HEK293 (cell line): Measurements from ENCODE around the gene FYB1.

ENCODE experiments used
- CTCF ChIA-PET: fragments of 350-600 bp; formaldehyde crosslinking; extraction: SDS; loops from one replicate; lab custom pipeline; 2021; ENCODE audit warnings: antibody characterized with exemption; lab: Yijun Ruan, JAX
- POLR2A ChIA-PET: fragments of 300-600 bp; formaldehyde crosslinking; extraction: SDS; loops from one replicate; lab custom pipeline; 2020; ENCODE audit warnings: antibody characterized with exemption, inconsistent platforms; lab: Yijun Ruan, JAX
- H3K27ac ChIP-seq: fragments of 200-500 bp; sonication (Bioruptor generic); 2 replicates; pipeline ENCODE4 v1.5.1; 2014; ENCODE audit warnings: low read depth, low read length, control low read depth, inconsistent platforms; ENCODE audit errors: extremely low read depth
- H3K36me3 ChIP-seq, 2 experiments: fragments of 200-500 bp in 1 of 2; sonication (Bioruptor generic) in 1 of 2; 1 replicate in 1 of 2; 2 replicates in 1 of 2; pipeline ENCODE4 v1.5.1; 2014 to 2017; ENCODE audit warnings: inconsistent platforms in 2 of 2, low read length in 2 of 2; ENCODE audit not compliant: control insufficient read depth in 2 of 2, insufficient read depth in 1 of 2
- H3K4me1 ChIP-seq: fragments of 200-500 bp; sonication (Bioruptor generic); 2 replicates; pipeline ENCODE4 v1.5.1; 2014; ENCODE audit warnings: mild to moderate bottlenecking, low read length, inconsistent platforms; ENCODE audit not compliant: control insufficient read depth, insufficient read depth
- H3K4me3 ChIP-seq: 2 replicates; pipeline ENCODE4 v1.5.1; 2011; ENCODE audit warnings: low read depth, mild to moderate bottlenecking, control low read depth, low read length, moderate library complexity
- H3K9me3 ChIP-seq: fragments of 200-500 bp; sonication (Bioruptor generic); 2 replicates; pipeline ENCODE4 v1.5.1; 2014; ENCODE audit warnings: low read depth, low read length, inconsistent platforms; ENCODE audit not compliant: control insufficient read depth, insufficient read depth
- BCL11B ChIP-seq: fragments of 450-650 bp; formaldehyde crosslinking; IDR thresholded peaks from 2 replicates; pipeline ENCODE4 v1.5.1; 2016; ENCODE audit warnings: low read depth, missing biosample characterization, missing genetic modification characterization
- KLF16 ChIP-seq: fragments of 450-650 bp; formaldehyde crosslinking; IDR thresholded peaks from 2 replicates; pipeline ENCODE4 v1.5.1; 2017; ENCODE audit warnings: missing biosample characterization, missing genetic modification characterization
- KLF9 ChIP-seq: fragments of 450-650 bp; formaldehyde crosslinking; IDR thresholded peaks from 2 replicates; pipeline ENCODE4 v1.5.1; 2016; ENCODE audit warnings: missing biosample characterization, missing genetic modification characterization, low read depth
- PRDM4 ChIP-seq: fragments of 450-650 bp; formaldehyde crosslinking; IDR thresholded peaks from 2 replicates; pipeline ENCODE4 v1.5.1; 2017; ENCODE audit warnings: missing biosample characterization, missing genetic modification characterization
- SCRT1 ChIP-seq: fragments of 450-650 bp; formaldehyde crosslinking; IDR thresholded peaks from 2 replicates; pipeline ENCODE4 v1.5.1; 2016; ENCODE audit warnings: missing biosample characterization, missing genetic modification characterization, borderline replicate concordance
- SP3 ChIP-seq: fragments of 450-650 bp; formaldehyde crosslinking; IDR thresholded peaks from 2 replicates; pipeline ENCODE4 v1.5.1; 2016; ENCODE audit warnings: missing biosample characterization, missing genetic modification characterization
- TSHZ1 ChIP-seq: fragments of 450-650 bp; formaldehyde crosslinking; IDR thresholded peaks from 2 replicates; pipeline ENCODE4 v1.5.1; 2016; ENCODE audit warnings: missing biosample characterization, missing genetic modification characterization, borderline replicate concordance
- WT1 ChIP-seq: fragments of 450-650 bp; formaldehyde crosslinking; IDR thresholded peaks from 2 replicates; pipeline ENCODE4 v1.5.1; 2016; ENCODE audit warnings: missing biosample characterization, missing genetic modification characterization
- ZBTB21 ChIP-seq: fragments of 450-650 bp; formaldehyde crosslinking; IDR thresholded peaks from 2 replicates; pipeline ENCODE4 v1.5.1; 2017; ENCODE audit warnings: missing biosample characterization, missing genetic modification characterization
- ZNF112 ChIP-seq: fragments of 450-650 bp; formaldehyde crosslinking; IDR thresholded peaks from 2 replicates; pipeline ENCODE4 v1.5.0; 2017; ENCODE audit warnings: missing biosample characterization, missing genetic modification characterization
- ZNF138 ChIP-seq: fragments of 450-650 bp; formaldehyde crosslinking; IDR thresholded peaks from 2 replicates; pipeline ENCODE4 v1.5.1; 2016; ENCODE audit warnings: missing biosample characterization, missing genetic modification characterization, borderline replicate concordance
- ZNF146 ChIP-seq: fragments of 450-650 bp; formaldehyde crosslinking; IDR thresholded peaks from 2 replicates; pipeline ENCODE4 v1.5.1; 2016; ENCODE audit warnings: missing biosample characterization, missing genetic modification characterization
- ZNF175 ChIP-seq: fragments of 450-650 bp; formaldehyde crosslinking; IDR thresholded peaks from 2 replicates; pipeline ENCODE4 v1.5.1; 2016; ENCODE audit warnings: missing biosample characterization, missing genetic modification characterization
- ZNF211 ChIP-seq: fragments of 450-650 bp; formaldehyde crosslinking; IDR thresholded peaks from 2 replicates; pipeline ENCODE4 v1.5.1; 2016; ENCODE audit warnings: low read depth, missing biosample characterization, missing genetic modification characterization
- ZNF302 ChIP-seq: fragments of 450-650 bp; formaldehyde crosslinking; IDR thresholded peaks from 2 replicates; pipeline ENCODE4 v1.5.1; 2016; ENCODE audit warnings: missing biosample characterization, missing genetic modification characterization, low read depth
- ZNF324 ChIP-seq: fragments of 450-650 bp; formaldehyde crosslinking; IDR thresholded peaks from 2 replicates; pipeline ENCODE4 v1.5.1; 2016; ENCODE audit warnings: missing biosample characterization, missing genetic modification characterization
- ZNF404 ChIP-seq: fragments of 450-650 bp; formaldehyde crosslinking; IDR thresholded peaks from 2 replicates; pipeline ENCODE4 v1.5.1; 2017; ENCODE audit warnings: missing biosample characterization, missing genetic modification characterization
- ZNF473 ChIP-seq: fragments of 450-650 bp; formaldehyde crosslinking; IDR thresholded peaks from 2 replicates; pipeline ENCODE4 v1.5.1; 2017; ENCODE audit warnings: missing biosample characterization, missing genetic modification characterization
- ZNF529 ChIP-seq: fragments of 450-650 bp; formaldehyde crosslinking; IDR thresholded peaks from 2 replicates; pipeline ENCODE4 v1.5.1; 2017; ENCODE audit warnings: missing genetic modification characterization, missing biosample characterization; ENCODE audit not compliant: insufficient replicate concordance
- ZNF530 ChIP-seq: fragments of 450-650 bp; formaldehyde crosslinking; IDR thresholded peaks from 2 replicates; pipeline ENCODE4 v1.5.1; 2016; ENCODE audit warnings: low read depth, missing biosample characterization, missing genetic modification characterization
- ZNF585B ChIP-seq: fragments of 450-650 bp; formaldehyde crosslinking; IDR thresholded peaks from 2 replicates; pipeline ENCODE4 v1.5.1; 2016; ENCODE audit warnings: missing biosample characterization, missing genetic modification characterization
- ZNF610 ChIP-seq: fragments of 450-650 bp; formaldehyde crosslinking; IDR thresholded peaks from 2 replicates; pipeline ENCODE4 v1.5.1; 2016; ENCODE audit warnings: missing biosample characterization, missing genetic modification characterization, borderline replicate concordance
- ZNF621 ChIP-seq: fragments of 450-650 bp; formaldehyde crosslinking; IDR thresholded peaks from 2 replicates; pipeline ENCODE4 v1.5.1; 2017; ENCODE audit warnings: missing biosample characterization, missing genetic modification characterization
- ZNF624 ChIP-seq: fragments of 450-650 bp; formaldehyde crosslinking; IDR thresholded peaks from 2 replicates; pipeline ENCODE4 v1.5.1; 2017; ENCODE audit warnings: missing biosample characterization, missing genetic modification characterization
- ZNF639 ChIP-seq: fragments of 450-650 bp; formaldehyde crosslinking; IDR thresholded peaks from 2 replicates; pipeline ENCODE4 v1.5.1; 2016; ENCODE audit warnings: missing biosample characterization, missing genetic modification characterization
- ZNF776 ChIP-seq: fragments of 450-650 bp; formaldehyde crosslinking; IDR thresholded peaks from 2 replicates; pipeline ENCODE4 v1.5.0; 2017; ENCODE audit warnings: missing biosample characterization, missing genetic modification characterization, borderline replicate concordance
- ZNF791 ChIP-seq: fragments of 450-650 bp; formaldehyde crosslinking; IDR thresholded peaks from 2 replicates; pipeline ENCODE4 v1.5.1; 2016; ENCODE audit warnings: missing biosample characterization, missing genetic modification characterization

Gene FYB1

GRCh38 chr5:39216631-39217030 is 2.7 kb downstream of the FYB1 start:
- Histone ChIP-seq H3K36me3 (no peaks in the 10 kb centered on the region), H3K4me1 (no peaks in the 10 kb centered on the region), H3K9me3 (no peaks in the 10 kb centered on the region), H3K4me3 (no peak overlapping the region), H3K27ac (no peak overlapping the region)
- TF ChIP-seq SCRT1 (tag by site-specific recombination) (no peak), ZBTB21 (tag by site-specific recombination) (no peak), ZNF610 (tag by site-specific recombination) (no peak), KLF9 (tag by site-specific recombination) (no peak), ZNF585B (no peak), ZNF621 (no peak), KLF16 (tag by site-specific recombination) (no peak), ZNF404 (tag by site-specific recombination) (no peak), ZNF639 (tag by site-specific recombination) (no peak), ZNF324 (tag by site-specific recombination) (no peak), ZNF529 (tag by site-specific recombination) (no peak), SP3 (tag by site-specific recombination) (no peak), ZNF138 (tag by site-specific recombination) (no peak), ZNF302 (no peak)
- ChIA-PET CTCF (interaction anchor here (0.6 to 3.8 kb wide), 30 partner anchors 11 to 385 kb away, joined by 3 to 41 read pairs (median 5); partner anchors contain the start of gene DAB2), POLR2A (no interaction called here)

- Histone ChIP-seq H3K9me3 (no peaks in the 10 kb centered on the region), H3K4me3 (no peak overlapping the region), H3K27ac (no peak overlapping the region), H3K36me3 (no peaks in the 10 kb centered on the region), H3K4me1 (no peaks in the 10 kb centered on the region)
- no peak for TF ChIP-seq ZNF324 (tag by site-specific recombination)
- TF ChIP-seq ZNF146 (tag by site-specific recombination) = no peak
- TF ChIP-seq ZNF776 (tag by site-specific recombination) = no peak
- TF ChIP-seq ZNF530 = no peak
- no peak for TF ChIP-seq TSHZ1 (tag by site-specific recombination)
- no peak for TF ChIP-seq BCL11B
- TF ChIP-seq ZNF624 (tag by site-specific recombination) = no peak
- no peak for TF ChIP-seq PRDM4
- no peak for TF ChIP-seq ZNF529 (tag by site-specific recombination)
- TF ChIP-seq ZNF473 (tag by site-specific recombination) = no peak
- no peak for TF ChIP-seq WT1
- TF ChIP-seq ZNF211 (tag by site-specific recombination) = no peak
- TF ChIP-seq ZNF791 (tag by site-specific recombination) = no peak
- no peak for TF ChIP-seq ZNF175 (tag by site-specific recombination)
- no peak for TF ChIP-seq ZNF112
- POLR2A ChIA-PET = no interaction called here
- CTCF ChIA-PET = interaction anchor here (0.6 to 3.1 kb wide), 4 partner anchors 29 to 356 kb away, joined by 3 to 19 read pairs (median 10); no protein-coding TSS in a partner anchor
Measured at GRCh38 chr5:39215857-39216256, 3.5 kb downstream of the FYB1 start.
